ACHN (cell line): ENCODE measurements around the gene HLTF.
"Not testable (repeated sequence)": the region's sequence is repeated elsewhere in the genome, so short reads cannot be mapped to it uniquely, and the experiment has no call there.

Experiments used
- DNase-seq: peaks from one replicate; pipeline ENCODE4 v3.0.0-alpha.2; 2015
- in situ Hi-C: cut with HindIII; loops from 2 replicates; pipeline ENCODE4 v1.10.0; 2017; ENCODE audit warnings: low sequenced_read_pairs, low pct_ligation_motif_present, low pct_unique_long_range_greater_than_20kb

HLTF gene

GRCh38 chr3:149086232-149086988, at the start of gene HLTF:
HLTF (minus strand) TSS chr3:149086533; CDS start chr3:149086336, 197 bp downstream.
- in situ Hi-C loops = no loop called here
- DNase-seq = peak; percentile 97

- in situ Hi-C loops = no loop called here
- no peak for DNase-seq
These were observed 48.2 kb upstream of the HLTF start for GRCh38 chr3:149134575-149134974.

- in situ Hi-C loops = no loop called here
- DNase-seq = no peak
These were observed 45.3 kb upstream of the HLTF start for GRCh38 chr3:149131589-149131988.

GRCh38 chr3:149129326-149130205, 43.2 kb upstream of the HLTF start, which contains the start of gene HPS3:
HPS3 (plus strand) TSS chr3:149129638; CDS start chr3:149129724, 86 bp downstream.
- DNase-seq = peak; percentile 90
- in situ Hi-C loops = no loop called here

GRCh38 chr3:149128821-149129220, 42.5 kb upstream of the HLTF start:
- in situ Hi-C loops = no loop called here

GRCh38 chr3:149122721-149123578, 36.6 kb upstream of the HLTF start:
- in situ Hi-C loops = no loop called here
- no peak for DNase-seq

More at GRCh38 chr3:149128821-149129220, 42.5 kb upstream of the HLTF start:
- DNase-seq = peak; percentile 12

- in situ Hi-C loops = no loop called here
- peak; percentile 68 for DNase-seq
These were observed 34.0 kb upstream of the HLTF start for GRCh38 chr3:149120051-149120972.

GRCh38 chr3:149119466-149119865, 33.1 kb upstream of the HLTF start:
- in situ Hi-C loops = no loop called here

GRCh38 chr3:149118724-149119123, 32.4 kb upstream of the HLTF start:
- DNase-seq = no peak
- in situ Hi-C loops = no loop called here

More at GRCh38 chr3:149119466-149119865, 33.1 kb upstream of the HLTF start:
- no peak for DNase-seq

GRCh38 chr3:149115114-149115513, 28.8 kb upstream of the HLTF start:
- in situ Hi-C loops = no loop called here
- DNase-seq = no peak

- no peak for DNase-seq
- in situ Hi-C loops = no loop called here
These were observed 28.1 kb upstream of the HLTF start for GRCh38 chr3:149114458-149114857.

- in situ Hi-C loops = no loop called here
- DNase-seq = no peak
These were observed 18.2 kb upstream of the HLTF start for GRCh38 chr3:149104484-149104883.

GRCh38 chr3:149101641-149102040, 15.3 kb upstream of the HLTF start:
- DNase-seq = no peak
- in situ Hi-C loops = no loop called here

- in situ Hi-C loops = no loop called here
These were observed 14.8 kb upstream of the HLTF start for GRCh38 chr3:149101154-149101553.

GRCh38 chr3:149097987-149098386, 11.7 kb upstream of the HLTF start:
- DNase-seq, in situ Hi-C loops: not testable (repeated sequence)

More at GRCh38 chr3:149101154-149101553, 14.8 kb upstream of the HLTF start:
- no peak for DNase-seq

- in situ Hi-C loops = no loop called here
- no peak for DNase-seq
These were observed 9.2 kb upstream of the HLTF start for GRCh38 chr3:149095487-149095886.

- in situ Hi-C loops = no loop called here
- DNase-seq = no peak
These were observed 5.7 kb upstream of the HLTF start for GRCh38 chr3:149091983-149092382.

- no peak for DNase-seq
- in situ Hi-C loops = no loop called here
These were observed 4.6 kb upstream of the HLTF start for GRCh38 chr3:149090907-149091306.
